Subcutaneous abdominal adipose tissue (tissue), 5 donors: Measurements from ENCODE around the gene SYNGR4.
A peak's percentile ranks its signal among the peaks of the same experiment; 100 is the strongest.
"Not testable (repeated sequence)": the region's sequence is repeated elsewhere in the genome, so short reads cannot be mapped to it uniquely, and the experiment has no call there.

Experiments
- H3K27ac ChIP-seq: one replicate; pipeline ENCODE4 v1.7.0; 2013; ENCODE audit warnings: low read depth, mild to moderate bottlenecking, inconsistent platforms, low read length, moderate library complexity
- H3K27me3 ChIP-seq, 5 donors: one replicate each; pipeline ENCODE4 v1.7.0; 2013; ENCODE audit warnings: low read length in 5 of 5, inconsistent platforms in 1 of 5; ENCODE audit not compliant: control insufficient read depth in 5 of 5, insufficient read depth in 4 of 5
- H3K36me3 ChIP-seq, 5 donors: one replicate each; pipeline ENCODE4 v1.7.0; 2013; ENCODE audit warnings: low read length in 5 of 5; ENCODE audit not compliant: control insufficient read depth in 5 of 5, insufficient read depth in 5 of 5
- H3K4me1 ChIP-seq, 5 donors: one replicate each; pipeline ENCODE4 v1.7.0; 2013; ENCODE audit warnings: low read length in 5 of 5, mild to moderate bottlenecking in 3 of 5, moderate library complexity in 1 of 5; ENCODE audit not compliant: control insufficient read depth in 5 of 5, insufficient read depth in 5 of 5
- H3K4me3 ChIP-seq, 5 donors: one replicate each; pipeline ENCODE4 v1.7.0; 2013; ENCODE audit warnings: low read length in 5 of 5, low read depth in 1 of 5
- H3K9ac ChIP-seq, 5 donors: one replicate each; pipeline ENCODE4 v1.7.0; 2013; ENCODE audit warnings: low read length in 5 of 5, mild to moderate bottlenecking in 4 of 5, moderate library complexity in 3 of 5
- H3K9me3 ChIP-seq, 5 donors: one replicate each; pipeline ENCODE4 v1.7.0; 2013; ENCODE audit warnings: low read length in 5 of 5; ENCODE audit not compliant: control insufficient read depth in 5 of 5
- donor health status: healthy.
- donor health status: healthy.
- donor health status: healthy.
- donor health status: healthy.
- donor health status: healthy.

Gene SYNGR4

GRCh38 chr19:48363810-48364597, at the start of gene SYNGR4, which contains the start of gene TMEM143:
TSS of gene SYNGR4 (plus strand) at chr19:48364367. CDS start at chr19:48365843, 1,476 bp downstream.
TSS of gene TMEM143 (minus strand) at chr19:48363940. CDS start at chr19:48363920, 20 bp downstream.
- Histone ChIP-seq H3K4me1 (peaks cover 3 to 15% (median 12%) of the 10 kb centered on the region in 5 donors), H3K9ac (peak within 1 kb of the TSS; percentile 68 to 94 (median 89)), H3K4me3 (peak within 1 kb of the TSS; percentile 83 to 95 (median 93)), H3K27ac (peak within 1 kb of the TSS; percentile 89), H3K9me3 (no peaks in the 10 kb centered on the region), H3K27me3 (no peaks in the 10 kb centered on the region), H3K36me3 (peaks cover 0 to 9% (median 3%) of the 10 kb centered on the region in 5 donors)

DNA sequence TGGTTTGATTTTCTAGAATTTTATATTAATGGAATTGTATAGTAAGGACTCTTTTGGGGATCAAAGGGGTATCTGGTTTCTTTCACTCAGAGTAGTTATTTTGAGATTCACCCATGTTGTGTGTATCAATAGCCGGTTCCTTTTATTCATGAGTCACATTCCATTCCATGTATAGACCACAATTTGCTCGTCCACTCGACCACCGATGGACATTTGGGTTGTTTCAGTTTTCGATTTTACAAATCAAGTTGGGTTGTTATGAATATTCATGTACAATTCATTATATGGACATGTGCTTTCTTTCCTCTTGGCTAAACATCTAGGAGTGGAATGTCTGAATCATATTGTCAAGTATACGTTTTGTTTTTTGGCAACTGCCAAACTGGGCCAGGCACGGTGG, 48.5 kb upstream of the SYNGR4 start:
- Histone ChIP-seq H3K27ac (no peak overlapping the region), H3K4me3 (no peak overlapping the region), H3K36me3 (no peaks in the 10 kb centered on the region), H3K9ac (no peak overlapping the region), H3K9me3 (no peaks in the 10 kb centered on the region), H3K27me3 (no peaks in the 10 kb centered on the region), H3K4me1 (peaks cover 0 to 9% (median 7%) of the 10 kb centered on the region in 5 donors)

- H3K4me3 ChIP-seq, H3K9ac ChIP-seq: not testable (repeated sequence)
These were observed 46.5 kb upstream of the SYNGR4 start for GRCh38 chr19:48317708-48317960.

DNA sequence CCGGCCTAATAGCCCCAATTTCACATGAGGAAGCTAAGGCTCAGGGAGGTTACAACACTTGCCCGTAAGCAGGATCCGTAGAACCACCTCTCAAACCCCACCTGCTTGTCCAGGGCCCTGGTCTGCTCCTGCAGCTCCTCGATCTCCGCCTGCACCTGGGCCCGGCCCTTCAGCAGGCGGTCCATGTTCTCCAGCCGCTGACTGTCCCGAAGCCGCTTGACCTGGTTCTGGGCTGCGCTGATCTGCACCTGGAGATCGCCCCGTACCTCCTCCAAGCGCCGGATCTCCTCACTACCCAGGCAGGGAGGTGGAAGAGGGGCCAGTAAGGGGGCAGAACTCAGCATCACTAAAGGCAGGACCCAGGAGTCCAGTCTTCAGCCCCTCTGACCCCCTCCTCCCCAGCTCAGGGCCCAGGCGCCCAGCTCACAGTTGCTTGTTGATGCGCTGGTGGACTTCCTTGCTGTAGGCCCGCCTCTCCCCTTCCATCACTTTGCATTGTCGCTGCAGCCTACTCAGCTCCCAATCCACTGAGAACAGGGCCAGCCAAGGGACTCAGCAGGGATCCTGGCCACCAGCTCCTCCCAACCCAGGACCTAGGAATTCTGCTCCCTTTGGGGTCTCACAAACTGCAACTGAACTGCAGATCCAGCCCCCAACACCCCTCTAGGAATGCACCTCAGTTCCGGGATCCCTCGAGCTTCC, 45.7 kb upstream of the SYNGR4 start:
- H3K36me3 ChIP-seq: no peaks in the 10 kb centered on the region
- no peak overlapping the region for H3K4me3 ChIP-seq
- no peaks in the 10 kb centered on the region for H3K9me3 ChIP-seq
- H3K9ac ChIP-seq: no peak overlapping the region
- no peaks in the 10 kb centered on the region for H3K27me3 ChIP-seq
- no peak overlapping the region for H3K27ac ChIP-seq
- H3K4me1 ChIP-seq: peaks cover 0 to 30% (median 28%) of the 10 kb centered on the region in 5 donors

More at GRCh38 chr19:48317708-48317960, 46.5 kb upstream of the SYNGR4 start:
- not testable (repeated sequence) for H3K27me3 ChIP-seq, H3K27ac ChIP-seq, H3K9me3 ChIP-seq, H3K36me3 ChIP-seq
- peaks cover 0 to 26% (median 24%) of the 10 kb centered on the region in 5 donors for H3K4me1 ChIP-seq

GRCh38 chr19:48319647-48320541, 44.3 kb upstream of the SYNGR4 start:
- no peak overlapping the region for H3K9ac ChIP-seq

GRCh38 chr19:48321372-48321621, 42.9 kb upstream of the SYNGR4 start:
- Histone ChIP-seq H3K9ac (peak overlapping the region; percentile 56 to 86 (median 86)), H3K4me1 (peaks cover 0 to 37% (median 31%) of the 10 kb centered on the region in 5 donors), H3K36me3 (no peaks in the 10 kb centered on the region), H3K27me3 (peaks cover 0 to 7% (median 0%) of the 10 kb centered on the region in 5 donors), H3K4me3 (peak overlapping the region; percentile 68 to 80 (median 75)), H3K9me3 (no peaks in the 10 kb centered on the region), H3K27ac (peak overlapping the region; percentile 85)

More at GRCh38 chr19:48319647-48320541, 44.3 kb upstream of the SYNGR4 start:
- H3K27me3 ChIP-seq: no peaks in the 10 kb centered on the region
- H3K4me1 ChIP-seq: peaks cover 0 to 30% (median 28%) of the 10 kb centered on the region in 5 donors
- H3K9me3 ChIP-seq: no peaks in the 10 kb centered on the region
- H3K27ac ChIP-seq: peak overlapping the region; percentile 85
- no peaks in the 10 kb centered on the region for H3K36me3 ChIP-seq
- no peak overlapping the region for H3K4me3 ChIP-seq

DNA sequence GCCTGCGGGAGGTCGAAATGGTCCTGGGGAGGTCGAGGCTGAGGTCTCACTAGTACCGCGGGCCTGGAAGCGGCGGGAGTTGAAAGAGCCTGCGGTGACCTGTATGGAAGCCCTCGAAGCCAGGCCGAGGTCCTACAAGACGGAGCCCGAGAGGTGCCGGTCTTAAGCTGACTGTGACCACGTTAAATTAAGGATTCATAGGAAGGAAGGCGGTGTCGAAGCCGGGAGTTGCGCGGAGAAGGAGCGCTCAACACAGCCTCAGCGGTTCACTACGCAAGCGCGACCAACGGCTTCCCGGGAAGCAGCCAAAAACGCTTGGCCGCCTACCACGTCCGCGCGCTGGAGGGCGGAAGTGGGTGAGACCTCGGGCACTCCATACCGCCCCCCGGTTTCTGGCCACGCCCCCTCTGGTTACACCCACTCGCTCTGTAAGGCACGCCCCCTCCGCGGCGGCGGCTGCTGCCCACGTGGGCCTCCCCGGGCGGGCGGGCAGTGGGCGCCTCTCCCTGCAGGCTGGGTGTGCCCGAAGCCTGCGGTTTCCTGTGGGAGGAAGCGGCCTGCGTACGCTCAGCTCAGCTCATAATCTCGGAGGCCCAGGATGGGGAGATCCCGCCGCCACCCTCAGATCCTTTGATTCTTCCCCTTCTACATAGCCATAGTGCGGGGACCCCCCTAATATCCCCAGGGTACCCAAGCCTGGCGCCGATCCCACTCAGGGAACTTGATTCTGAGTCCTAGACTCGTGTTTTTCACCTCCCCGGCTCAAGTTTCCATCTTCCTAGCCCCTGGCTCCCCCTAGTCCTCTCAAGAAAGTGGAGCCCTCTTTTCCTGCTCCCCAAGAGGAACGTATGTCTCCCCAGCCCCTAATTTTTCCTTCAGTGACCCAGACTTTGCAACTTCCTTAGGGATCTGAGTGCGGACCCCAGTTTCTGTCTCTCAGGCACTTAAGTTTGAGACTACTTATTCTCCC, 42.3 kb upstream of the SYNGR4 start:
- Histone ChIP-seq H3K9me3 (no peaks in the 10 kb centered on the region), H3K4me1 (peaks cover 0 to 37% (median 35%) of the 10 kb centered on the region in 5 donors), H3K4me3 (peak overlapping the region; percentile 68 to 80 (median 75)), H3K9ac (peak overlapping the region; percentile 56 to 86 (median 86)), H3K27ac (peak overlapping the region; percentile 85), H3K36me3 (no peaks in the 10 kb centered on the region), H3K27me3 (peaks cover 0 to 7% (median 0%) of the 10 kb centered on the region in 5 donors)

GRCh38 chr19:48325265-48325910, 38.8 kb upstream of the SYNGR4 start, which contains the start of gene EMP3:
TSS of gene EMP3 (plus strand) at chr19:48325552. CDS start at chr19:48326845, 1,293 bp downstream.
- peaks cover 0 to 51% (median 43%) of the 10 kb centered on the region in 5 donors for H3K4me1 ChIP-seq
- peaks cover 0 to 7% (median 0%) of the 10 kb centered on the region in 5 donors for H3K27me3 ChIP-seq
- H3K27ac ChIP-seq: peak within 1 kb of the TSS; percentile 91
- peak within 1 kb of the TSS; percentile 53 to 89 (median 63) for H3K9ac ChIP-seq
- no peaks in the 10 kb centered on the region for H3K9me3 ChIP-seq
- H3K36me3 ChIP-seq: peaks cover 0 to 13% (median 4%) of the 10 kb centered on the region in 5 donors
- peak within 1 kb of the TSS; percentile 62 to 79 (median 73) for H3K4me3 ChIP-seq
